Uterus (tissue), 4 donors: ENCODE measurements around the gene ATP13A2. TPM values are rescaled to one million over a fixed set of nuclear protein-coding genes. Genes with fewer than 3 reads are reported as not detected.
A peak's percentile ranks its signal among the peaks of the same experiment; 100 is the strongest.

Experiments used
- DNase-seq, 2 donors: peaks; one replicate each; pipeline ENCODE4 v3.0.0-alpha.2; 2019 to 2020
- H3K27ac ChIP-seq, 2 donors: fragments of 200-600 bp; sonication (generic); 1 replicate in 1 of 2; 2 replicates in 1 of 2; pipeline ENCODE4 v1.5.1; 2016 to 2018
- H3K27me3 ChIP-seq, 2 donors: fragments of 200-600 bp; sonication (generic); one replicate each; pipeline ENCODE4 v1.5.1; 2018 to 2019; ENCODE audit warnings: control low read depth in 1 of 2
- H3K36me3 ChIP-seq, 2 donors: fragments of 200-600 bp; sonication (generic); one replicate each; pipeline ENCODE4 v1.5.1; 2019; ENCODE audit warnings: control low read depth in 1 of 2
- H3K4me1 ChIP-seq, 2 donors: fragments of 200-600 bp; sonication (generic); one replicate each; pipeline ENCODE4 v1.5.1; 2018 to 2019; ENCODE audit warnings: control low read depth in 1 of 2
- H3K4me3 ChIP-seq, 2 donors: fragments of 200-600 bp; sonication (generic); 1 replicate in 1 of 2; 2 replicates in 1 of 2; pipeline ENCODE4 v1.5.1; 2018 to 2019; ENCODE audit warnings: mild to moderate bottlenecking in 1 of 2
- H3K9me3 ChIP-seq, 2 donors: fragments of 200-600 bp; sonication (generic); one replicate each; pipeline ENCODE4 v1.5.1; 2019; ENCODE audit warnings: control low read depth in 1 of 2
- CTCF ChIP-seq, 4 experiments: fragments of 200-600 bp in 2 of 4; fragments of 450-650 bp in 2 of 4; sonication (generic) in 2 of 4; IDR thresholded peaks; one replicate each; pipeline ENCODE4 v1.5.1; 2016 to 2019; ENCODE audit warnings: antibody characterized with exemption in 4 of 4, mild to moderate bottlenecking in 2 of 4, moderate library complexity in 1 of 4
- POLR2A ChIP-seq, 2 donors: fragments of 450-650 bp; IDR thresholded peaks; one replicate each; pipeline ENCODE4 v1.6.1; 2016; ENCODE audit warnings: antibody characterized with exemption in 2 of 2, mild to moderate bottlenecking in 1 of 2, moderate library complexity in 1 of 2
- intact Hi-C: fragments of 100-400 bp; cut with DNase I; formaldehyde crosslinking; loops from one replicate; pipeline ENCODE4 v1.15.1; 2023; ENCODE audit warnings: low total_unique reads
- total RNA-seq, 4 donors: library from RNA; depleted of rRNA in 3 of 4; stranded (reverse); fragments of >200 nt in 3 of 4; gene quantifications; one replicate each; pipeline versions ENCODE4 v1.1.0 to v1.2.4, GENCODE V29; 2014 to 2023
- donor health status: DM: yes; HTN: yes; CAD: no.

The ATP13A2 gene
- total RNA-seq, 4 donors from 2014 or later = 8.5 to 31.4 (median 19.7) TPM

- no peak for DNase-seq
- Histone ChIP-seq H3K27me3 (no peaks in the 10 kb centered on the region), H3K9me3 (no peaks in the 10 kb centered on the region), H3K27ac (peak overlapping the region in 1 of 2 donors; percentile 39), H3K4me3 (no peak overlapping the region), H3K36me3 (no peaks in the 10 kb centered on the region), H3K4me1 (no peaks in the 10 kb centered on the region)
- intact Hi-C loops = no loop called here
- no peak for TF ChIP-seq CTCF (IDR thresholded peaks at IDR 0.05)
- TF ChIP-seq POLR2A (IDR thresholded peaks at IDR 0.05) = no peak
These were observed 25.6 kb downstream of the ATP13A2 start for GRCh38 chr1:16986113-16986512.

GRCh38 chr1:16984717-16985116 lies 27.0 kb downstream of the ATP13A2 start:
- intact Hi-C loops = no loop called here
- Histone ChIP-seq H3K36me3 (no peaks in the 10 kb centered on the region), H3K27me3 (no peaks in the 10 kb centered on the region), H3K27ac (peak overlapping the region; percentile 42 to 73), H3K4me1 (no peaks in the 10 kb centered on the region), H3K9me3 (no peaks in the 10 kb centered on the region), H3K4me3 (no peak overlapping the region)
- no peak for TF ChIP-seq POLR2A (IDR thresholded peaks at IDR 0.05)
- no peak for TF ChIP-seq CTCF (IDR thresholded peaks at IDR 0.05)
- DNase-seq = peak; percentile 87 to 91

- H3K4me3 ChIP-seq = no peak overlapping the region
- no peaks in the 10 kb centered on the region for H3K9me3 ChIP-seq
- DNase-seq = no peak
- H3K4me1 ChIP-seq = no peaks in the 10 kb centered on the region
- H3K27ac ChIP-seq = peak overlapping the region in 1 of 2 donors; percentile 73
- H3K36me3 ChIP-seq = no peaks in the 10 kb centered on the region
- H3K27me3 ChIP-seq = no peaks in the 10 kb centered on the region
- intact Hi-C loops = no loop called here
- no peak for TF ChIP-seq CTCF (IDR thresholded peaks at IDR 0.05)
- no peak for TF ChIP-seq POLR2A (IDR thresholded peaks at IDR 0.05)
These were observed 28.1 kb downstream of the ATP13A2 start for GRCh38 chr1:16983649-16984048.

- no peaks in the 10 kb centered on the region for H3K9me3 ChIP-seq
- no peak overlapping the region for H3K27ac ChIP-seq
- no peak overlapping the region for H3K4me3 ChIP-seq
- TF ChIP-seq CTCF (IDR thresholded peaks at IDR 0.05) (no peak), POLR2A (IDR thresholded peaks at IDR 0.05) (no peak)
- no peaks in the 10 kb centered on the region for H3K36me3 ChIP-seq
- intact Hi-C loops = no loop called here
- no peaks in the 10 kb centered on the region for H3K27me3 ChIP-seq
- no peaks in the 10 kb centered on the region for H3K4me1 ChIP-seq
- no peak for DNase-seq
These were observed 28.8 kb downstream of the ATP13A2 start for GRCh38 chr1:16982902-16983301.

- intact Hi-C loops = no loop called here
- H3K27me3 ChIP-seq = no peaks in the 10 kb centered on the region
- no peak overlapping the region for H3K4me3 ChIP-seq
- no peaks in the 10 kb centered on the region for H3K9me3 ChIP-seq
- no peaks in the 10 kb centered on the region for H3K4me1 ChIP-seq
- no peaks in the 10 kb centered on the region for H3K36me3 ChIP-seq
- H3K27ac ChIP-seq = peak overlapping the region; percentile 87 to 96
- no peak for DNase-seq
- TF ChIP-seq CTCF (IDR thresholded peaks at IDR 0.05) = no peak
- TF ChIP-seq POLR2A (IDR thresholded peaks at IDR 0.05) = no peak
These were observed 30.4 kb downstream of the ATP13A2 start for GRCh38 chr1:16981269-16981849.
